Measurements from ENCODE around the gene CCNB1. TPM values are rescaled to one million over a fixed set of nuclear protein-coding genes. Genes with fewer than 3 reads are reported as not detected.

The CCNB1 gene
- total RNA-seq, 6 experiments from 2014 or later: 89.8 to 199 (median 169) TPM

GRCh38 chr5:69148981-69149675 is 17.8 kb upstream of the CCNB1 start:
- no peak overlapping the region for H3K4me3 Mint-ChIP-seq
- no peaks in the 10 kb centered on the region for H3K27me3 Mint-ChIP-seq (ENCODE audit: insufficient read depth)
- no peak overlapping the region for H3K27ac Mint-ChIP-seq
- no peaks in the 10 kb centered on the region for H3K36me3 Mint-ChIP-seq (ENCODE audit: low read depth)
- H3K4me1 Mint-ChIP-seq (ENCODE audit: low read depth): no peaks in the 10 kb centered on the region
- H3K9me3 Mint-ChIP-seq: no peaks in the 10 kb centered on the region
- DNase-seq: no peak
- no peak for TF ChIP-seq CTCF (IDR thresholded peaks at IDR 0.05)

- H3K36me3 Mint-ChIP-seq (ENCODE audit: low read depth): no peaks in the 10 kb centered on the region
- H3K27me3 Mint-ChIP-seq (ENCODE audit: insufficient read depth): no peaks in the 10 kb centered on the region
- no peak for DNase-seq
- no peaks in the 10 kb centered on the region for H3K9me3 Mint-ChIP-seq
- no peak for TF ChIP-seq CTCF (IDR thresholded peaks at IDR 0.05)
- no peak overlapping the region for H3K4me3 Mint-ChIP-seq
- no peak overlapping the region for H3K27ac Mint-ChIP-seq
- no peaks in the 10 kb centered on the region for H3K4me1 Mint-ChIP-seq (ENCODE audit: low read depth)
Measured at GRCh38 chr5:69149676-69150010, 17.3 kb upstream of the CCNB1 start.

GRCh38 chr5:69152731-69153130 is 14.2 kb upstream of the CCNB1 start:
- DNase-seq: no peak
- no peaks in the 10 kb centered on the region for H3K4me1 Mint-ChIP-seq (ENCODE audit: low read depth)
- H3K27ac Mint-ChIP-seq: no peak overlapping the region
- no peak for TF ChIP-seq CTCF (IDR thresholded peaks at IDR 0.05)
- no peak overlapping the region for H3K4me3 Mint-ChIP-seq
- no peaks in the 10 kb centered on the region for H3K36me3 Mint-ChIP-seq (ENCODE audit: low read depth)
- H3K27me3 Mint-ChIP-seq (ENCODE audit: insufficient read depth): no peaks in the 10 kb centered on the region
- H3K9me3 Mint-ChIP-seq: no peaks in the 10 kb centered on the region

- Mint-ChIP-seq H3K9me3 (no peaks in the 10 kb centered on the region), H3K27ac (no peak overlapping the region), H3K4me1 (ENCODE audit: low read depth) (no peaks in the 10 kb centered on the region), H3K27me3 (ENCODE audit: insufficient read depth) (no peaks in the 10 kb centered on the region), H3K4me3 (no peak overlapping the region), H3K36me3 (ENCODE audit: low read depth) (no peaks in the 10 kb centered on the region)
- TF ChIP-seq CTCF (IDR thresholded peaks at IDR 0.05): no peak
- no peak for DNase-seq
Measured at GRCh38 chr5:69156456-69156855, 10.5 kb upstream of the CCNB1 start.

GRCh38 chr5:69158039-69158438 is 8.9 kb upstream of the CCNB1 start:
- Mint-ChIP-seq H3K27ac (no peak overlapping the region), H3K4me1 (ENCODE audit: low read depth) (no peaks in the 10 kb centered on the region), H3K27me3 (ENCODE audit: insufficient read depth) (no peaks in the 10 kb centered on the region), H3K4me3 (no peak overlapping the region), H3K9me3 (no peaks in the 10 kb centered on the region), H3K36me3 (ENCODE audit: low read depth) (no peaks in the 10 kb centered on the region)
- no peak for DNase-seq
- no peak for TF ChIP-seq CTCF (IDR thresholded peaks at IDR 0.05)

- H3K4me1 Mint-ChIP-seq (ENCODE audit: low read depth): no peaks in the 10 kb centered on the region
- no peak overlapping the region for H3K4me3 Mint-ChIP-seq
- no peaks in the 10 kb centered on the region for H3K27me3 Mint-ChIP-seq (ENCODE audit: insufficient read depth)
- no peaks in the 10 kb centered on the region; the same call in 1 of the 2 replicates for H3K36me3 Mint-ChIP-seq (ENCODE audit: low read depth)
- H3K9me3 Mint-ChIP-seq: no peaks in the 10 kb centered on the region
- DNase-seq: no peak
- no peak overlapping the region for H3K27ac Mint-ChIP-seq
- TF ChIP-seq CTCF (IDR thresholded peaks at IDR 0.05): no peak
Measured at GRCh38 chr5:69160651-69161050, 6.3 kb upstream of the CCNB1 start.
